GM12892 (cell line): ENCODE measurements around the gene SPATA32.

Experiments
- POLR2A ChIP-seq: IDR thresholded peaks from 2 replicates; pipeline ENCODE4 v1.6.1; 2011; ENCODE audit warnings: low read depth, low read length, control low read depth
- POLR2AphosphoS5 ChIP-seq: IDR thresholded peaks from 2 replicates; pipeline ENCODE4 v1.6.1; 2011; ENCODE audit warnings: low read depth, low read length, control low read depth
- TAF1 ChIP-seq: IDR thresholded peaks from 2 replicates; pipeline ENCODE4 v1.6.1; 2011; ENCODE audit warnings: low read depth, mild to moderate bottlenecking, control low read depth, low read length, borderline replicate concordance

GRCh38 chr17:45309400-45309799 lies 47.5 kb upstream of the SPATA32 start:
- no peak for TF ChIP-seq POLR2AphosphoS5
- TF ChIP-seq POLR2A, result 0 out of 2 replicates have a peak, but pooled peaks have one; percentile 40
- no peak for TF ChIP-seq TAF1
